ENCODE data around the gene ADGRB2. TPM values are rescaled to one million over a fixed set of nuclear protein-coding genes. Genes with fewer than 3 reads are reported as not detected.

ADGRB2 gene
- polyA plus RNA-seq, 1 experiment = 9.2 TPM

DNA sequence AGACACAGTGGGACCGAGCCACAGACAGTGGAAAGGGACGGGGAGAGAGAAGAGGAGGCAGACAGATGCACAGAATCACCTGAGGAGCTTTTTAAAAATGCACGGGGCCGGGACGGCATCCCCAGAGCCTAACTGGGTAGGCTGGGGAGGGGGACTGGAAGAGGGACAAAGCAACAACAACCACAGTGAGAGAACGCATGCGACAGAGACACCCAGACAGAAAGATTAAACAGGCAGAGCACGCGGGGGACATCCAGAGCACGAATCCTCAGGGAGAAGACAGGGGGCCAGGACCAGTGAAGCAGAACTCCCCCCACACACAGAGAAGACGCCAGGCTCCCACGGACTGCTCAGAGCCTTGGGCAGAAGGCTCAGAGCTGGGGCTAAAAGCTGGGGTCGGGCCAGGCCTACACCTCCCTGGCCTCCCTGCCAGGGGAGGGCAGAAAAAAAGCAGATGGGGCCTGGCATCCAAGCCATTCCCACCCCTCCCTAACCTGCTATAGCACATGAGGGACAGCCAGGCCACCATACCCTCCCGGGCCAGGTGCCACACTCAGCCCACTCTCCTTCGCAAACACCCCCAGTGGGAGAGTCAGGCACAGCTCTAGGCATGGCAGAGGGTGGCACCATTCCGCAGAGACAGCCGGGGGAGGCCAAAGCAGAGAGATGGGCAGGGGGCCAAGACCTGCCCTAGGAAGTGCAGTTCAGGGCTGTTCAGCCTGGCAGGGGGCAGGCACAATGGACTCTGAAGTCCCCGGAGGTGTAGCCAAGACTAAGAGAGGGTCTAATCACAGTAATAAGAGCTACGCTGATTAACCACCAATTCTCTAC, 30.5 kb downstream of the ADGRB2 start:
- Histone ChIP-seq H3K36me3 (ENCODE audit: control insufficient read depth, insufficient read depth, low read length) (peaks cover 2% of the 10 kb centered on the region; the same call in 1 of the 2 replicates), H3K27me3 (ENCODE audit: control insufficient read depth, insufficient read depth, low read length) (no peaks in the 10 kb centered on the region), H3K4me3 (ENCODE audit: low read depth, low read length) (no peak overlapping the region)
- TF ChIP-seq, protein P1, sequence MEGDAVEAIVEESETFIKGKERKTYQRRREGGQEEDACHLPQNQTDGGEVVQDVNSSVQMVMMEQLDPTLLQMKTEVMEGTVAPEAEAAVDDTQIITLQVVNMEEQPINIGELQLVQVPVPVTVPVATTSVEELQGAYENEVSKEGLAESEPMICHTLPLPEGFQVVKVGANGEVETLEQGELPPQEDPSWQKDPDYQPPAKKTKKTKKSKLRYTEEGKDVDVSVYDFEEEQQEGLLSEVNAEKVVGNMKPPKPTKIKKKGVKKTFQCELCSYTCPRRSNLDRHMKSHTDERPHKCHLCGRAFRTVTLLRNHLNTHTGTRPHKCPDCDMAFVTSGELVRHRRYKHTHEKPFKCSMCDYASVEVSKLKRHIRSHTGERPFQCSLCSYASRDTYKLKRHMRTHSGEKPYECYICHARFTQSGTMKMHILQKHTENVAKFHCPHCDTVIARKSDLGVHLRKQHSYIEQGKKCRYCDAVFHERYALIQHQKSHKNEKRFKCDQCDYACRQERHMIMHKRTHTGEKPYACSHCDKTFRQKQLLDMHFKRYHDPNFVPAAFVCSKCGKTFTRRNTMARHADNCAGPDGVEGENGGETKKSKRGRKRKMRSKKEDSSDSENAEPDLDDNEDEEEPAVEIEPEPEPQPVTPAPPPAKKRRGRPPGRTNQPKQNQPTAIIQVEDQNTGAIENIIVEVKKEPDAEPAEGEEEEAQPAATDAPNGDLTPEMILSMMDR (IDR thresholded peaks at IDR 0.05; ENCODE audit: insufficient read depth, low read depth, low read length) = no peak
- ChIA-PET CTCF (interaction anchor here (0.9 to 4.4 kb wide), 4 partner anchors 12 to 18 kb away, joined by 3 to 25 read pairs (median 8); no protein-coding TSS in a partner anchor), POLR2A (interaction anchor here (0.6 kb wide), 1 partner anchor 328 kb away, joined by 5 read pairs; no protein-coding TSS in a partner anchor)
- DNase-seq (ENCODE audit: low read depth) = no peak

DNA sequence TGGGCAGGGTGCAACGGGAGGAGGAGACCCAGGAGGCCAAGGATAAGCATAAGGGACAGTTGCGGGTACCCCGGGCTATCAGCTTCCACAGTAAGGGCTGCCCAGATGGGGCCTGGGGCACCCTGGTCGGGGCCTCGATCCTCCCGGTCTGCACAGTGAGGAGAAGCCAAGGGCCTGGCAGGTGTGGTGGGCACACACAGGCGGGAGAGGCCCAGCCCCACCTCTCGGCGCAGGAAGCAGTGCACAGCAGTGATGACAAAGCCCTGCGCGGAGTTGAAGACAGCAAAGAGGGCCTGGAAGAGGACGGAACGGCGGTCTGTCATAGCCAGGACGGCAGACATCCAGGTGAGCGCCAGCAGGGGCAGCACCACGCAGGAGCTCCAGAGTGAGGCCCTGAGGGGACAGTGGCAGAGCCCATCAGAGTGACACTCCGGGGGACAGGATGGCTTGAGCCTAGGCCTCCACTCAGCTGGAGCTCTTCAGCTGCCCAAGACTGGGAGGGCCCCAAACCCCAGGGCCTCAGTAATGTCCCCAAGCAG, 31.3 kb downstream of the ADGRB2 start:
- Histone ChIP-seq H3K36me3 (ENCODE audit: control insufficient read depth, insufficient read depth, low read length) (peaks cover 2% of the 10 kb centered on the region; the same call in 1 of the 2 replicates), H3K27me3 (ENCODE audit: control insufficient read depth, insufficient read depth, low read length) (no peaks in the 10 kb centered on the region), H3K4me3 (ENCODE audit: low read depth, low read length) (no peak overlapping the region)
- CTCF ChIA-PET = interaction anchor here (2.7 to 4.4 kb wide), 2 partner anchors 13 to 18 kb away, joined by 11 to 25 read pairs; no protein-coding TSS in a partner anchor
- DNase-seq (ENCODE audit: low read depth) = no peak
- POLR2A ChIA-PET = interaction anchor here (0.6 kb wide), 1 partner anchor 329 kb away, joined by 5 read pairs; no protein-coding TSS in a partner anchor
- TF ChIP-seq, protein P1 (IDR thresholded peaks at IDR 0.05; ENCODE audit: insufficient read depth, low read depth, low read length) = no peak

DNA sequence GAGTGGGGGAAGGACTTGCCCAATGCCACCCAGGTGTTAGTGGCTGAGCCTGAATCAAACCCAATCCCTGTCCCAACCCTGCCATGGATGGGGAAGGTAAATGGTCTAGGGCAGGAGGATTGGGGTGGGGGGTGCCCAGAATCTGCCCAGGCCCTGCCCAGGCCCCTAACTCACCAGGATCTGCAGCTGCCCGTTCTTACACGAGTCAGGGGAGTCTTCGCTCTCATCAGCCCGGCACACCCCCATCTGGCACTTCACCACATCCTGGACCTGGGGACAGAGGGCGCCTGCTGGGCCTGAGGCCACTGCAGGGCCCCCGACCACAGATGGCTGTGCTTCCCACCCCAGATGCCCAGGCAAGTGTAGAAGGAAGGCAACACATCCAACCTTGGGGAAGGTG, 31.8 kb downstream of the ADGRB2 start:
- Histone ChIP-seq H3K27me3 (ENCODE audit: control insufficient read depth, insufficient read depth, low read length) (no peaks in the 10 kb centered on the region), H3K4me3 (ENCODE audit: low read depth, low read length) (no peak overlapping the region), H3K36me3 (ENCODE audit: control insufficient read depth, insufficient read depth, low read length) (peaks cover 2% of the 10 kb centered on the region; the same call in 1 of the 2 replicates)
- DNase-seq (ENCODE audit: low read depth) = no peak
- TF ChIP-seq, protein P1 (IDR thresholded peaks at IDR 0.05; ENCODE audit: insufficient read depth, low read depth, low read length) = no peak
- ChIA-PET POLR2A (no interaction called here), CTCF (interaction anchor here (0.9 to 4.4 kb wide), 3 partner anchors 13 to 17 kb away, joined by 3 to 25 read pairs (median 11); no protein-coding TSS in a partner anchor)

DNA sequence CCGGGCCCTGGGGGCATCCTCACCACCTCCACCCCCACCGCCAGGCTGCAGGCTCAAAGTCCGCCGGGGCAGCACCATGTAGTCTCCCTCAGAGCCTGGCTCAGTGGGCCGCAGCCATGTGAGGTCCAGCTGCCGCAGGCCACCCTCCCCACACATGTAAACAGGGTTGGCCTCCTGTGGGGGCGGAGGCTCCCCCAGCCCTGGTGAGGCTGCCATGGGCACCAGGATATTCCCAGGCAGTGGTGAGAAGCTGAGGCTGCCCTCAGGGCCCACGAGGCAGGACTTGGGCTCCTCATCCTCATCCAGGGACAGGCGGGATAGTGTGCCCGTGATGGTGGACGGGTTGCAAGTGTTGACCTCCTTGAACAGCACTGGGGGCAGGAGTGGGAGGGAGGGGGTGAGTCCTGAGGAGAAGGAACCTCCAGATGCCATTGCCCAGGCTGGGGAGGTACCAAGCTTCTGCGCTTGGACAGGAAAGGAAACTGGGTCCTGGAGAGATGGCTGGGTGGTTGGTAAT, 33.0 kb downstream of the ADGRB2 start:
- H3K4me3 ChIP-seq (ENCODE audit: low read depth, low read length) = no peak overlapping the region
- H3K36me3 ChIP-seq (ENCODE audit: control insufficient read depth, insufficient read depth, low read length) = peaks cover 2% of the 10 kb centered on the region; the same call in 1 of the 2 replicates
- TF ChIP-seq, protein P1 (IDR thresholded peaks at IDR 0.05; ENCODE audit: insufficient read depth, low read depth, low read length) = no peak
- no peak for DNase-seq (ENCODE audit: low read depth)
- ChIA-PET CTCF (interaction anchor here (2.7 kb wide), 1 partner anchor 16 kb away, joined by 11 read pairs; no protein-coding TSS in a partner anchor), POLR2A (no interaction called here)
- no peaks in the 10 kb centered on the region for H3K27me3 ChIP-seq (ENCODE audit: control insufficient read depth, insufficient read depth, low read length)

Data from BJ (cell line).